ENCODE measurements around the gene GALNT2.

GALNT2 gene

DNA sequence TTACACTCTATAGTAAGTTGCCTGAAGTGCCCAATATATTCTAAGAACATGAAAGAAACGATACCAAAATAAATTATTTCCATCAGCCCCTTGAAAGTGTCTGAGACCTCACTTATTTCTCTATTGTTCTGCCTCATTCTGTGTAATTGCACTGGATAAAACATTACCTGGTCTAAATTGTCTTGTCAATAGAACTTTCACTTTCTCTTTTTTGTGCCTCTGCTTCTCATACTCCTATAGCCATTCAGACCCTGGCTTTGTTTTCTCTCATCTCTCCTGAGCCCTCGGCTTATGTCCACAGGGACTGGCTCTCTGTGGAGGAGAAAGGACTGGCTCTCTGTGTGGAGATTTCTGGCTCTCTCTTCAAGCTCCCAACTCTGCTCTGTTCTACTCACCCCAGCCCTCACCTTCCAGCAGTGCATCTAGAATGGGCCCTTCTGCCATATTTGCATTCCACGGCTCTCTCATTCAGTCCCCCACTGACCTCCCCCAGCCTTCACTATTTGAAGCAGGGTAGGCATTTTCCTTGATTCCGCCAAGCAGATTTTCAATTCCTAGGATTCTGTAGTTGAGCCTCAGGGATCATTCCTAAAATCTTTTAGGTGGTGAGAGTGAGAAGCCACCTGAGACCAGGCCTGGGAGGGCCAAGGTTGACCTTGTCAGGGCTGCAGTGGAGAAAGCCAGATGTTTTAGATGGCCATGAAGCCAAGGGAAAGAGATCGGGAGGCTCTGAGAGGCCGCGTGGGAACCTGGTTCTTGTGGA, 15.9 kb upstream of the GALNT2 start:
- DNase-seq (ENCODE audit: low read depth), result no peak

DNA sequence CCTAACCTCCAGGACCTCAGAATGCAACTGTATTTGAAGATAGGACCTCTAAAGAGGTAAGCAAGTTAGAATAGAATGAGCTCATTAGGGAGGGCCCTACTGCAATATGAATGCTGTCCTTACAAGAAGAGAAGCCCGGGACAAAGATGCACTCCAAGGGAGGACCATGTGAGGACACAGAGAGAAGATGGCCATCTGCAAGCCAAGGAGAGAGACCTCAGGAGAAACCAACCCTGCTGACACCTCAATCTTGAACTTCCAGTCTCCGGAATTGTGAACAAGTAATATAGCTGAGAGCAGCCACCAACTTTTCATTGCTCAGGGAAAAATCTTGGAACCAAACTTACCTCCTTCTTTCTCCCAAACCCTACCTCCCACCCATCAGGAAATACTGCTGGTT, 15.0 kb upstream of the GALNT2 start:
- DNase-seq (ENCODE audit: low read depth), result no peak

DNA sequence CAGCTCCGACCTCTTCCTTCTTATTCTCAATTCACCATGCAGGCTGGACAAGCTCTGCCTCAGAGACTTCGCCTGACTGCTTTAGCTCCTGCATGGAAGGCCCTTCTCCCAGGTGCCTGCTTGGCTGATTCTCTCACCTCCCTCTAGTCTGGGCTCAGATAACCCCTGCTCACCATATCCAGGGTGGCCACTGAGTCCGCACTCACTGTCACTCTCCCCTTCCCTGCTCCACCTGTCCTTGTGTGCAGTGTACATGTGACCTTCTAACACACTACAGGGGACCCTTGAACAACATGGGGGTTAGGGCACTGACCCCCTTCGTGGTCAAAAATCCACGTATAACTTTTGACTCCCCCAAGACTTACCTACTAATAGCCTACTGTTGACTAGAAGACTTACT, 14.4 kb upstream of the GALNT2 start:
- DNase-seq (ENCODE audit: low read depth), result no peak

DNA sequence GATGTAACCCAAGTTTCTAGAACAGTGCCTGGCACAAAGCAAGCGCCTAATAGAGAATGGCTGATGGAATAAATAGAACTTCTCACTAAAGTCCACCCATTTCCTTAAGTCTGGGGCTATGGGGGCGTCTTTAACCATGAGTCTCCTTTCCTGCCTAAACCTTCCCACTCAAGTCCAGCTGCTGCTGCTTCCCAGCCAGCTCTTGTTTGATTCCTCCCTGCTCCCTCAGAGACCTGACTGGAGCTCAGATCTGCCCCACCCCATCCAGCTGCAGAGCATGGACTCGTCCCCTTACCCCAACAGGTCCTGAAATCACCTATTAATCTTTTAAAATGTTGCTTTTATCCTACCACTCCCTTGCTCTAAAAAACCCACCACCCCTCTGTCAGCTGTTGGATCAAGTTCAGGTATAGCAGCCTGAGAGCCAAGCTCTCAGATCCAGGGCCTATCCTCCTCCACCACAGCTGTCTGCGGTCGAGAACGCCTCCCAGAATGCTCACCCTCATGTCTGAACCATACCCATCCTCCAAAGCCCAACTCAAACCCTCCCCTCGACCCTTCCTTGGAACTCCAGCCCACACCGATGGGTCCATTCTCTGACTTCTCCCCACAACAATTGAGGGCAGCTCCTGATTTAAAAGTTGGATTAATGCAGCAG, 12.8 kb upstream of the GALNT2 start:
- no peak for DNase-seq (ENCODE audit: low read depth)

DNA sequence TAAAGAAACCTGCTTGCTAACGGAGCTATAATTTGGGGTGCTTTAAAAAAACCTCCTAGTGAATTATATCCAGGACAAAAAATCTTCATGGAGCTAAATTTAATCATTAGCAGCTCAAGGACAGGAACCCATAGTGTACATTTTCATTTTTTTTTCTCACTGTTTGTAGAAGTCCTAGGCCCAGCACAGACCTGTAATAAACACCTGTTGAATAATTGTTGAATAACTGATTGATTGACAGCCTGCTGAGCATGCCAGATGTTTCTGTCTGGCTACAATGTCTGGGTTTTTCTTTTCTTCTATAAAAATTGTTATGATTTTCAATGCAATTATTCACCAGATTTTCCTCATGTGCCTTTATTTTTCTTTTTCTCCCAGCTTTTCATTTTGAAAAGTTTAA, 10.9 kb upstream of the GALNT2 start:
- DNase-seq (ENCODE audit: low read depth), result no peak

DNA sequence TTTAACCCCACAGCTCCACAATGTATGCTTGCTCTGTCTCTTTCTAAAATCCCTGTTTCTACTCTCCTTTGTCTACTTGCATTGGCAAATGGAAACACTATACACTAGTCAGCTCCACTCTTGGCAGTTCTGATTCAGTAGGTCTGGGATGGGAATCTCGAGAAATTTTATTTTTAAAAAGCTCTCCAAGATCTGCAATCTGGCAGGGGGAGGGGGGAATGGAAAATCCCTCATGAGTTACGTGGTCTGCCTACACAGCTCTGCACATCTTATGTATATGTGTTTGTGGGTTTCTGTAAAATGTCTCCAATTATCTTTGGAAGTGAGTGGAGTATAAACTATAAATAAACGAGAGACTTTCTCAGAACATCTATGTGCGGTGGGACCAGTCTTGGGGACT, 9.9 kb upstream of the GALNT2 start:
- no peak for DNase-seq (ENCODE audit: low read depth)

DNA sequence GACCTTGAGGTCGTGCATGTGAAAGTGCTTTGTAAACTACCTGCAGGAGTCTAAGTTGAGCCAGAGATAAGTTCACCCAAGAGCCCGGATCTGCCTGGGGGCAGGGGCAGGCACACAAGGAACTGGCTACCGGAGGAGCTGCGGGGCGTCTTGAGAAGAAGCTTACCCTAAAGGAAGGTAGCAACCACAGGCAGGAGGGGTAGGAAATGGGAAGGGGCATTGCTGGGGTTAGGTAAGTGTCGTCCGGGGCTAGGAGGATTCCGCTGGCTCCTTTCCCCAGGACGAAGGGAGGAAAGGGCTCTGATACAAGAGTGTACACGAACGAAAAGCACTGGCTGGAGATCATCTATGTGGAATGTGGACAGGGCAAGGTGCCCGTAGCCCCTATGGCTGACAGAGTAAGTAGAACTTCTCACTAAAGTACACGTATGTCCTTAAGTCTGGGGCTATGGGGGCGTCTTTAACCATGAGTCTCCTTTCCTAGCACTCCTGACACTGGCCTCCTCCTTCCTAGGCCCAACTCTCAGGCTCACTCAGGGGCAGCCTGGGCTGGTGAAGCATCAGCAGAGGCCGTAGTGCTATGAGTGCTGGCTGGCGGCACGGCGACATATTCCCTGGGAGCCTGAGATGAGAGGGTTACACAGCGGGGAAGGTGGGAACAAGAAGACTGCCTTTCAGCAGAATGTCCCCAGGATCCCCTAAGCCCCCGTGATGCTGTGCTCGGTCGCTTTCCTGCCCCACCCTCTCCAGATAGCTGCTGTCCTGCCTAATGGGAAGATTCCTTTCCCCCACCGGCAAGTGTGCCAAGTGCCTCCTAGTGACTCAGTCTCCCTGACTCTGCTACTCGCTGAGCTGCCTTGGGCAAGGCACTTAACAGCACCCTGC, 9.1 kb upstream of the GALNT2 start:
- DNase-seq (ENCODE audit: low read depth), result no peak

DNA sequence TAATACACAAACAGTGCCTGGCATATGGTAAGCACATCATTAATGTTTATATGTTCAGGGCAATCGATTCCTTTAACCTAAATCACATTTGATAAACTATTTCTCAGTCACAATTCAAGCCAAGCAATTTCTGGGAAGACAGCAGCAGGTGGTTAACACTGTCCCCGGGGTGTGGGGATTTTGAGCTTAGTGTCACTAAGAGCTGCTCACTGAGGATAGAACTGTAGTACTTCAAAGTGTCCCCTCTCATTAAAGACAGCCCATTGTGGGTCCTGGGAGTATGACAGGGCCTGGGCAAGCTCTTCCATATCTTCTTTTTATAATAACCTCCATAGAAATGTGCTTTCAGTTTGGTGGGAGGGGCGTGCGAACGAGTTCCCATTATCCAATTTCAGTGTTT, 8.4 kb upstream of the GALNT2 start:
- no peak for DNase-seq (ENCODE audit: low read depth)

DNA sequence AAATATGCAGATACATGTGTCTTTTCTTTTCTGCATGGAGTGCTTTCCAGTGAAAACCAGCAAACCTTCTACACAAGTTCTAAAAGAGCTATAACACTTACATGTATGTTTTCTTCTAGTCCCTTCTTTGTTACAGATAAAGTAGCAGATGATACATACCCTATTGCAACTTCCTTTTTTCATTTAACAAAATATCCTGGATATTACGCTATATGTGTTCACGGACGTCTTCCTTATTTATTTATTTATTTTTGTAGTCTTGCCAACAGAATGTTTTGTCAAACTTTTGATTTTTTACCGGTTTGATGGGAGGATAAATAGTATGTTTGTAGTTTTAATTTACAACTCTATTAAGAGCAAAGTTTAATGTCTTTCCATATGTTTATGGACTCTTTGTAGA, 5.2 kb upstream of the GALNT2 start:
- DNase-seq (ENCODE audit: low read depth), result no peak

DNA sequence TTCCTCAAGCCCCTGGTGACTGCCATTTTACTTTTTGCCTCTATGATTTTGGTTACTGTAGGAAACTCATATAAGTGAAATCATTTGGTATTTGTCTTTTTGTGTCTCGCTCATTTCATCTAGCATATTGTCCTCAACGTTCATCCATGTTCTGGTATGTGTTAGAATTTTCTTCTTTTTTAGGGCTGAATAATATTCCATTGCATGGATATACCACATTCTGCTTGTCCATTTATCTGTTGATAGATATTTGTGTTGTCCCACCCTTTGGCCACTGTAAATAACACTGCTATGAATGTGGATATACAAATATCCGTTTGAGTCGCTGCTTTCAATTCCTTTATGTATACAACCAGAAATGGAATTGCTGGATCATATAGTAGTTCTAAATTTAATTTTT, 4.5 kb upstream of the GALNT2 start:
- no peak for DNase-seq (ENCODE audit: low read depth)

DNA sequence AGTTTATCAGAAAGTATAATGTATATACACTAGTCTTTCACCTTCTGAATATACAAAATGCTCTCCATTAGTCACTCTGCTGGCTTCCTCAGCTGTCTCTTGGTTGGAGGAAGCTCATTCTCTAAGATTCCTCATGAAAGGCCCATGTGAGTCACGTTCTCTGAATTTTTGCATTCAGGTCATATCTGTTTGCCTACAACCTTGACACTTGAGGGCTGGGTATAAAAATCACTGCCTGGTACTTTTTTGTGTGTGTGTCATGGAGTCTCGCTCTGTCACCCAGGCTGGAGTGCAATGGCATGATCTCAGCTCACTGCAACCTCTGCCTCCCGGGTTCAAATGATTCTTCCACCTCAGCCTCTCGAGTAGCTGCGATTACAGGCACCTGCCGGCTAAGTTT, 2.8 kb upstream of the GALNT2 start:
- no peak for DNase-seq (ENCODE audit: low read depth)

DNA sequence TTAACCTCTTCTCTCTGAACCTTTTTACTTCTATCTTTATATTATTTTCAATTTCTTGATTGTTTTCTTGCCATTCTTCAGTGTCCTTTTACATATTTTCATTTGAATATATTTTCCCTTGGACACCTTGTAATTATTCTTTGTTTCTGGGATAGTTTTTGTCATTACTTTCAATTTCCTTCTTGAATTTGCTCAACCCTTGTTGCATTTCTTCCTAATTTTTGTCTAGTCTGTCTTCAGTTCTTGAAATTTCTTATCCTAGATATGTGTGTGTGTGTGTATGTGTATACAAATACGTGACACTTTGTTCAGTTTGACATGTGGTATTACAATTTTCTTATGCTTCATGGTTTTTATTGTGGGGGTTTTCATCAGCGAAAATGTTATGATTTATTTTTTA, 1.9 kb upstream of the GALNT2 start:
- DNase-seq (ENCODE audit: low read depth), result no peak

DNA sequence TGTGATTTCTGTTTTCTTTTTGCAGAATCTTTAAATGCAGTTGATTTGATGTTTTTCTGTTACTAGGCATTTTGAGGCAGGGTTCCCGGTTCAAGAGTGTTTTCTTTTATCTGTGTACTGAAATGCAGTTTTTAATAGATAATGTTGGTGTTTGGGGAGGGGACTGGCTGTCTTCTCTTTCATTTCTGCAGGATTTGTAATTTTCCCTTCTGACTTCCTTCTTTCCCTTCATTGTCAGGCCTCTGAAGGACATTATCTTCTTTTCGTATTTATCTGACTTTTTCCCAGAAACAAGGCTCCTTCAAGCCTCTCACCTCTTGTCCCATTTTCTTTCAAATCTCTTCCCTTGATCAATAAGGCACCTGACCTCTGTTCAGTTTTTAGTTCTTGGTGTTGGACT, 1.5 kb upstream of the GALNT2 start:
- no peak for DNase-seq (ENCODE audit: low read depth)

DNA sequence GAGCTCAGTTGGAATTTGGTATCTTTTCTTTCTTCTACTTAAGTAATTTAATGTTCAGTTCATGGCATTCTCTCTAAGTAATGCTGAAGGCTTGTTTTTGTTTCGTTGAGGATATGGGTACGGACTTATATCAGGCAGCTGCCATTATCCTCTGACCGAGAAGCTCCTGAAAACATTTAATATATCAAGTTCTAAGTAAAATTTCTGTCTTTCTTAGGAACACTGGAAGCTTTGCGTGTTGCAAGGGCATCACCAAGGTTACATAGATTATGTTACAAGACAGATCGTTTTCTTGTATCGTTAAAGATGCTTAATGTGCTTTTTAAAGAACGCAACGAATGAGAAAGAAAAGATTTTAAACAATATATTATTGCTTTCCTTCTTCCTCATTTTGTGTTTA, 1.0 kb upstream of the GALNT2 start:
- no peak for DNase-seq (ENCODE audit: low read depth)

DNA sequence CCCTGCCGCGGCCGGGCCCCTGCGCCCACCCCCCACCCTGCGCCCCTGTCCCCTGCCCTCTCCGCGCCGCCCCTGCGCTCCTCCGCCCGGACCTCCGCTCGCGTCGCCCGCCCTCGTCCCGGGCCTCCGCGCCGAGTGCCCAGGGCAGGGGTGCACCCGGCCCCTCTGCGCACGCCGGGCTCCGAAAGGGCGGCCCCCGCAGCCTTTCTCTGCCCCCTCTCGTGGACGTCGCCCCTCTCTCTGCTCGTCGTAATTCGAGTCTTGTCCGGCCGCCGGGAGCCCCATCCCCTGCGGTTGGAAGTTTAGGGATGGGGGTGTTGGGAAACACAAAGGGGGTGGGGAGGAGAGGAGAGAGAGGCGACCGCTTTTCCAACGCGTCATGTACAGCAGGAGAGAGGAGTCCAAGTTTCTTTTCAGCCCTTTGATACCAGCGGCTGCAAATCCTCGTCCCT, 407 bp downstream of the GALNT2 start:
- peak; percentile 6 for DNase-seq (ENCODE audit: low read depth)

DNA sequence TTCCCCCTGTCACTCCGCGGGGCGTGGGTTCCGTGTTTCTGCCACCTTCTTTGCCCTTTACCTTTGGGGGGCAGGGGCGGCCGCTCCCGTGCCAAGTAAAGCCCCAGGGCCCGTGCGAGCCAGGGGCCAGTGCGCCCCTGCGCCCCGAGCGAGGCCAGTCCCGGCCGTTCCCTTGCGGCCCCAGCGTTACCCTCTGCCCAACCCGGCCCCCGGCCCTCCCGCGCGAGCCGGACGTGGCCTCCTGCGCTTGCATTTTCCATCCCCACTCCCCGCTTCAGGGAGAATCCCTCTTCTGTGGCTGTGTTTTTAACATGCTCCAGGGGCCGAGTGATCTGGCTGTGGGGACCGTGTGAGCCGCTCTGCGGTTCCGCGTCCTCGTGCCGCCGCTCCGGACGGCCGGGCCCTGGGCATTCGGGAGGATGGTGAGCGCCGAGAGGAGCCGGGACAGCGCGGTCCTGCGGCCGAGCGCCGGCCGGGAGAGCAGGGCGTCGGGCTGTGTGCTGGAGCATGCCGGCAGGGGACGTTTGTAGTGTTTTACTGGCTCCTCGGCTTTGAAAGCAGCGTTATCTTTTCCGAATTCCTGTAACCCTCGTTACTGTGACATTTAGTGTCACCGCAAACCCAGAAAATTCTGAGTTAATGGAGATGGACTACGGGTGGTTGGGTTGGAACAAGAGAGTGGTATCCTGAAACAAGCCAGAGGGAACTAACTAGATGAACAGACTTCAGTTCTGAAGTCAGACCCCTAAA, 1.0 kb downstream of the GALNT2 start:
- no peak for DNase-seq (ENCODE audit: low read depth)

DNA sequence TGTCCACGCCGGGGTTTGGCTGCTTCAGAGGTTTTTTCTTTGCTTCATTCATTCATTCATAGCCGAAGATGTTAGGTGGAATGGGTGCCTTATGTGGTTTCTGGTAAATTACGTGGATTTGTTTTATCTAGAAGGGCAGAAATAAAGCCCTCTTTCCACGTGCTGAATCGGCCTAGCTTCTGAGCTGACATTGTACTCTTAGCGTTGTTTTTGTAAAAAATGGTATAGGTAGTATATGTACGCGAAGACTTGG, 1.5 kb downstream of the GALNT2 start:
- DNase-seq (ENCODE audit: low read depth), result no peak

DNA sequence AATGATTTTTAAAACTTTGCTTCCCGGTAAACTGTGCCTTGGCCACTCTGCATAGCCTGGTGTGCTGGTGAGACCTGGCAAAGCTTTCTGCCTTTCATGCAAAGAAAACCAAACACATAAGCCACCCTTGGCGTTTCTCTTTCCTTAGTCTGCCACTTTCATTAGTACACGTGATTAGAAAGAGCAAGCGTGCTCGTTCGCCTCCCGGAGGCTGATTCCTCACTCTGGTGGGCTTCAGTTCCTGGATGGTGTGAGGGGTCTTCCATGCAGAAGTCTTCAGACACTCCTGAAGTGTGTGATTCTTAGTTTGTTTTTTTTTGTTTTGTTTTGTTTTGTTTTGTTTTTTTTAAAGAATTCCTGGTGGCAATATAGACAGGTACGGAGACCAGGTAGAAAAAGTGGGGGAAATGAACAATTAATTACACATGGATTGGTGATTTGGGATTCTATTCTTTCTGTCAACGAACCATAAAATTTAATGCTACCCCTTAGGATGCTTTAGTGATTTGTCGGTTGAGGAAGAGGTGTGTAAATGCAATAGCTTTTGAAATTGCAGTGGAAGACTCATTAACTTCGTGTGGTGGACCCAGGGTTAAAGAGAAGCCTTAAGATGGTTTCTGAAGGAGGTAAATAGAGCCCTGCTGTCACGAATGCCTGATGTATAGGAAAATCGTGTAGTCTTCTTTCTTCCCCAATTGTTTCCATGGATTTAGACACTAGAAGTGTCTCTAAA, 2.1 kb downstream of the GALNT2 start:
- no peak for DNase-seq (ENCODE audit: low read depth)

DNA sequence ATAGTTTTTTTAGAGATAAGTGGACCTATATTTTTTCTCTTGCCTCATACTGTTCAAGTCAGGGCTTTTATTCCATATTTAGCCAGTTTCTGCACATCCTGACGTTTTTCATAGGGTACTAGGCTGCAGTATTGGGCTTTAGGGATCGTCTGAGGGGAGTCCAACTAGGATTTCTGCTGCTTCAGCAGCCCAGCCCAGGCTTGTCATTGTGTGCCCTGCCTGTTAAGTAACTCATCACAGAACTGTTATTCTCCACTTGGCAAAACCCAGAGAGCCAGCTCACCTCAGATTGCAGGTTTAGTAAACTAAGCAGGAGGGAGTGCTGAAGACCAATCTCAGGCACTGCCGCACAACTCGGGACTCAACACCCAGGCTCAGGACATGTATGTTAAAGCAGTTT, 2.8 kb downstream of the GALNT2 start:
- no peak for DNase-seq (ENCODE audit: low read depth)

DNA sequence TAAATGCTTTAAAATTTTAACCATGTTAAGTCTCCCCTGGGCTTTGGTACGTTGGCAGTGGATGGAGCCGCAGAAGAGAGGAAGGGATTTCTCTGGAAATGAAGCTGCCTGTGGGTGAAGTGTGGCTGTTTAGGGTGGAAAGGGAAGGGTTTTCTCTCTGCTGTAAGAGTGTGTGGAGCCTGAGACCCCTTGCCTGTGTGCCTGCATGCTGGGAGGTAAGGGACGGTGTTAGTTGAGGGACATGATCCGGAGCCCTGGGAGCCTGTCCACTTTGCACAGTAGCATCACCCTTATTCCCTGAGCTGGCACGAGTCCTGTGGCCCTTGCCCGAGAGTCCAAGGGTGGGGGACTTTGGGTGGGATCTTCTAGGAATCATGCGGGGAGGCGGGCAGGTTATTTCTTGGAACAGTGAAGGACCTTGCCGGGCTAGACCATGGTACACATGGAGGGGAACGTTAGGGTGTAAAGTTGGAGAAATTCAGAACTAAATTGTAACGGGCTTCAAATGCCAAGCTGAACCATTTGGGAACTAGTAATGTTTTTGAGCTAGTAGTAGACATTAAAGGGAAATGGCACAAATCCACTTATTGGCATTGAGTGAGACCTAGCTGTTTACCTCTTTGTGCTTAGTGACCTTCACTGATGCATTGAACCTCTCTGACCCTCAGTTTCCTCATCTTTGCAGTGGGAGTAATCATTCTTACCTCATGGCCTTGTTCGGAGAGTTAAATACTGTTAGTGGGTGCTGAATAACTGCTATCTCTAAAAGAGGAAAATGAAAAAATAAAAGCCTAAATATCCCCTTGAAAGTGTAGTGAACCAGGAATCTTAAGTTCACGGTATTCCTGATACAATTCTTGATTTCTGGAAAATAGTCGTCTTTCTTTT, 3.5 kb downstream of the GALNT2 start:
- DNase-seq (ENCODE audit: low read depth), result no peak

DNA sequence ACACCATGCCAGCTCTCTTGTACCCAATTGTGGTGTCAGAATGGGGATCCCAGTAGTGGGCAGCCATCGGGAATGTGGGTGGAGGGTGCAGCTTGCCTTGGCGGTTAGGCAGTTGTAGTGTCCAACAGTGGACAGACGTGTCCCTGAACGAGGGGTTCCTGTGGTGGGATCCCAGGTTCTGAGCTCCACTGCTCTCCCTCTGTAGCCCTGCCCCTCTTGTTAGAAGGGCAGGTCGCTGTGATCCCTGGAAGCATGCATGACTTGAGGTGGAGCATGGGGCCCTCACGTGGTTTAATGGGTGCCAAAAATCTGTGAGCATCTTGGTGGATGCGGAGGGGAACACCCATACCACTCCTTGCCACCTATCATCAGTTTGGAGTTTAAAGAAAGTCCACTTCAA, 4.3 kb downstream of the GALNT2 start:
- no peak for DNase-seq (ENCODE audit: low read depth)

Measured in activated T-helper 9 cell treated with anti-CD3 and anti-CD28 coated beads, Interleukin-2, amount 50 U/mL, for 16 hours (primary cell).